NCI-H1436 treated with DMSO at 0.1 percent for 48 hours (cell line): ENCODE data around the gene DDX31.

Source experiments
- DNase-seq: peaks from one replicate; lab custom pipeline; 2025; lab: John Stamatoyannopoulos, UW

DDX31 gene

GRCh38 chr9:132547052-132547431 lies 122.7 kb downstream of the DDX31 start:
- DNase-seq = no peak

- peak; percentile 37 for DNase-seq
Observed at GRCh38 chr9:132546148-132547051, 123.4 kb downstream of the DDX31 start.

- no peak for DNase-seq
Observed at GRCh38 chr9:132545578-132545977, 124.2 kb downstream of the DDX31 start.

GRCh38 chr9:132543960-132544359 lies 125.8 kb downstream of the DDX31 start:
- DNase-seq = no peak

- DNase-seq = no peak
Observed at GRCh38 chr9:132543251-132543650, 126.5 kb downstream of the DDX31 start.
